ENCODE measurements around the gene EYA2. TPM values are rescaled to one million over a fixed set of nuclear protein-coding genes. Genes with fewer than 3 reads are reported as not detected.

Gene EYA2
- total RNA-seq, 3 donors from 2014 or later = 5.4 to 19.2 (median 12.5) TPM

DNA sequence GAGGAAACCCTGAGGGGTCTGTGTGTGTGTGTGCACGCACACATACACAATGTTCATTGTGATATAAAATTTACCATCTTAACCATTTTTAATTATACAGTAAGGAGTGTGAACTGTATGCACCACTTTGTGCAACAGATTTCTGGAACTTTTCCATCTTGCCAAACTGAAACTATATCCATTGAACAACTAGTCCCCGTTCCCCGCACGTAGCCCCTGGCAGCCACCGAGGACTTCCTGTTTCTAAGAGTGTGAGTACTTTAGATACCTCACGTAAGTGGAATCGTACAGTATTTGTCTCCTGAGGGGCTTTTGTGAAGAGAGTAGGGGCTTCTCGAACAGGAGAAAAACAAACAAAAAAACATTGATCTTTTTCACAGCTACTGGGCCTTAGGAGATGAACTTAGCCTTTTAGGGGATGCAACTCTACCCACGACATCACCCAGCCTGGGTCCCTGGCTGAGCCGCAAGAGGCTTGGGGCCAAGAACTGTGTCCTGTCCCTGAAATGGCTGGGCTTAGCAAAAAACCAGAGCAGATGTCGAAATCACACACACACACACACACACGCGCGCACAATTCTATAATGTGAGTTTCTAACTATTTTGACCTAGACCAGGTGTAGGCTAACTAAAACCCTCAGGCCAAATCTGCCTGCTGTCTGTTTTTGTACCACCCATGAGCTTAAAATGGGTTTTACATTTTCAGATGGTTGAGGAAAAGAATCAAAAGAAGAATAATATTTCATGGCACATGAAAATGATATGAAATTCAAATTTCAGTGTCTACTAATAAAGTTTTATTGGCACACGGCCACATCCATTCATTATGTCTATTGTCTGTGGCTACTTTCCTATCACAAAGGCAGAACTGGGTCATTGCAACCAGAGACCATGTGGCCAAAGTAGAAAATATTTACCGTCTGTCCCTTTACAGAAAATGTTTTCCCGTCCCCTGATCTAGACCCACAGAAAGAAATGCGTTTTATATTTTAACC, 144.2 kb downstream of the EYA2 start:
- H3K27me3 ChIP-seq = no peaks in the 10 kb centered on the region
- H3K27ac ChIP-seq = peak overlapping the region in 1 of 2 donors; percentile 40
- no peaks in the 10 kb centered on the region for H3K9me3 ChIP-seq
- intact Hi-C loops (cut with DNase I; ENCODE audit: low total_unique reads) = no loop called here
- no peak overlapping the region for H3K4me3 ChIP-seq
- DNase-seq (ENCODE audit: low spot score in 2 of 2) = peak in 1 of 2 donors; percentile 37
- TF ChIP-seq, protein P1, sequence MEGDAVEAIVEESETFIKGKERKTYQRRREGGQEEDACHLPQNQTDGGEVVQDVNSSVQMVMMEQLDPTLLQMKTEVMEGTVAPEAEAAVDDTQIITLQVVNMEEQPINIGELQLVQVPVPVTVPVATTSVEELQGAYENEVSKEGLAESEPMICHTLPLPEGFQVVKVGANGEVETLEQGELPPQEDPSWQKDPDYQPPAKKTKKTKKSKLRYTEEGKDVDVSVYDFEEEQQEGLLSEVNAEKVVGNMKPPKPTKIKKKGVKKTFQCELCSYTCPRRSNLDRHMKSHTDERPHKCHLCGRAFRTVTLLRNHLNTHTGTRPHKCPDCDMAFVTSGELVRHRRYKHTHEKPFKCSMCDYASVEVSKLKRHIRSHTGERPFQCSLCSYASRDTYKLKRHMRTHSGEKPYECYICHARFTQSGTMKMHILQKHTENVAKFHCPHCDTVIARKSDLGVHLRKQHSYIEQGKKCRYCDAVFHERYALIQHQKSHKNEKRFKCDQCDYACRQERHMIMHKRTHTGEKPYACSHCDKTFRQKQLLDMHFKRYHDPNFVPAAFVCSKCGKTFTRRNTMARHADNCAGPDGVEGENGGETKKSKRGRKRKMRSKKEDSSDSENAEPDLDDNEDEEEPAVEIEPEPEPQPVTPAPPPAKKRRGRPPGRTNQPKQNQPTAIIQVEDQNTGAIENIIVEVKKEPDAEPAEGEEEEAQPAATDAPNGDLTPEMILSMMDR (IDR thresholded peaks at IDR 0.05) = no peak
- TF ChIP-seq POLR2AphosphoS5 (IDR thresholded peaks at IDR 0.05) = no peak
- no peak for TF ChIP-seq POLR2A (IDR thresholded peaks at IDR 0.05)
- no peaks in the 10 kb centered on the region for H3K36me3 ChIP-seq
- no peaks in the 10 kb centered on the region for H3K4me1 ChIP-seq

DNA sequence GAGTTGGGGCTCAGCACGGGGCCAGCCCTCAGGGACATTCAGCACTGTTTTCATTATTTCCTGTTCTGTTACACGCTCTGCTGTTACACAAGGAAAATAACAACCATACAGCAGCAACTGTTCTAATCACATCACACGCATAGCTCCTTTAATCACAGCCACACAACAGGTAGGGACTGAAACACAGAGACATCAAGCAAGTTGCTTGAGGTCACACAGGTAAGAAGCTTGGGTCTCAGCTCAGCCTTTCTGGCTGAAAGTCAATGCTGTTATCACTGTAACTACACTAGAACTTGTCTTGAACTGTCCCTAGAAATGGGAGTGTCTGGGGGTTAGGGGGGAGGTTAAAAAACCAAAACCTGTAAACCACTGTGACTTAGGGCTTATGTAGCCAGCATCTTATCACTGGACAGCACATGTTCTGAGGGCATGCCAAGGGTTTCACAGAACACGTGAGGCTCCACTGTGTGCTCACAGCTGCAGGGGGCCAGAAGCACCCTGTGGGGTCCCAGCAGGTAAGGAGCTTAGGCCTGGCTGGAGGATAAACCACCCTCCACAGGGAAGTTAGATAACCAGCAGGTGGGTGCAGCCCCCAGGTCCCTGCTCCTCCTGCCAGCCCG, 146.0 kb downstream of the EYA2 start:
- Histone ChIP-seq H3K4me1 (no peaks in the 10 kb centered on the region), H3K27me3 (no peaks in the 10 kb centered on the region), H3K36me3 (no peaks in the 10 kb centered on the region), H3K27ac (no peak overlapping the region), H3K9me3 (peaks cover 6 to 8% of the 10 kb centered on the region in 2 donors), H3K4me3 (no peak overlapping the region)
- intact Hi-C loops (cut with DNase I; ENCODE audit: low total_unique reads) = no loop called here
- TF ChIP-seq, protein P1 (IDR thresholded peaks at IDR 0.05) = no peak
- no peak for TF ChIP-seq POLR2AphosphoS5 (IDR thresholded peaks at IDR 0.05)
- no peak for TF ChIP-seq POLR2A (IDR thresholded peaks at IDR 0.05)
- DNase-seq (ENCODE audit: low spot score in 2 of 2) = no peak

DNA sequence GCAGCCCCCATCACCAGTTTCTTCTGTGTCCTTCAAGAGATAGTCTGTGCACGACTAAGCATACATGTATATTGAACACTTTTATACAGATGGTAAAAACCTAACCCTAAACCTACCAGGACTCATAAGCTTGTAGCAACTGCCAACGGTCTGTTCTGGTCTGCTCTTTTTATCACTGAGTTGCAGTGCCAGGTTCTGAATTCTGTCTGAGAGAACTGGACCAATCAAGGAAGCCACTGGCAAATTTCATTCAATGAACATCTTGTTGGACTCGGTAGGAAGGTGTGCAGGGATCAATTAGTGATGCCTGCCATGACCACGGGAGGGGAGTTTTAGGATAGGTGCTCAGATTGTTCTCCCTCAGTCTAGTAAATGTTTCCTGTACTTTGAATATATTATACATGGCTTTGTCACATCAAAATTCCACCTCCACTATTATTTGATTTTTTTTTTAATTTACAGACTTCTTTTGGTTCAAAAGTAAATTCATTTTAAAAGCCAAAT, 146.8 kb downstream of the EYA2 start:
- no peak for TF ChIP-seq POLR2AphosphoS5 (IDR thresholded peaks at IDR 0.05)
- no peak for TF ChIP-seq POLR2A (IDR thresholded peaks at IDR 0.05)
- TF ChIP-seq, protein P1 (IDR thresholded peaks at IDR 0.05) = no peak

DNA sequence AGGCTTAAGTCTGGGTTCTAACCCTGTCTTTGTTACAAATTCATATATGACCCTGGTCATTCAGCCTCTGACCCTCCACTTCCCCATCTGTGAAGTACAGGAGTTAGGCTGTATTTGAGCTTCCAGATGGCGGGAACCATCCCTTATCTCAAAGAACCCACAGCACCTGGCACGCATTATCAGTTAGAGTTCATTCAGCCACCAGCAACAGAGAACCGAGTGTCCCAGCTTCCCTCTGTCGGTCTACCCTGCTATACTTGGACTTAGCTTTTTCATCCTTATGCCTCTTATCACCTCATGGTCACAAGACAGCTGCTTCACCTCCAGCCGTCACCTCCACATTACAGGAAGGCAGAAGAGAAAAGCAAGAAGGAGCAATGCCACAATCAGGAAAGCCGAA, 147.8 kb downstream of the EYA2 start:
- H3K4me3 ChIP-seq = no peak overlapping the region
- H3K27me3 ChIP-seq = no peaks in the 10 kb centered on the region
- DNase-seq (ENCODE audit: low spot score in 2 of 2) = no peak
- H3K9me3 ChIP-seq = peaks cover 6 to 8% of the 10 kb centered on the region in 2 donors
- H3K27ac ChIP-seq = no peak overlapping the region
- H3K4me1 ChIP-seq = no peaks in the 10 kb centered on the region
- intact Hi-C loops (cut with DNase I; ENCODE audit: low total_unique reads) = no loop called here
- no peaks in the 10 kb centered on the region for H3K36me3 ChIP-seq
- TF ChIP-seq, protein P1 (IDR thresholded peaks at IDR 0.05) = no peak
- no peak for TF ChIP-seq POLR2A (IDR thresholded peaks at IDR 0.05)
- TF ChIP-seq POLR2AphosphoS5 (IDR thresholded peaks at IDR 0.05) = no peak

More for the DNA sequence above, 146.8 kb downstream of the EYA2 start:
- no peaks in the 10 kb centered on the region for H3K4me1 ChIP-seq
- DNase-seq (ENCODE audit: low spot score in 2 of 2) = no peak
- intact Hi-C loops (cut with DNase I; ENCODE audit: low total_unique reads) = no loop called here
- H3K9me3 ChIP-seq = peaks cover 6 to 8% of the 10 kb centered on the region in 2 donors
- H3K27ac ChIP-seq = no peak overlapping the region
- H3K4me3 ChIP-seq = no peak overlapping the region
- no peaks in the 10 kb centered on the region for H3K36me3 ChIP-seq
- H3K27me3 ChIP-seq = no peaks in the 10 kb centered on the region

Measured in breast epithelium (tissue), 4 donors.